GM20000 (cell line): ENCODE measurements around the gene KIAA0586.
"Not testable (repeated sequence)": the region's sequence is repeated elsewhere in the genome, so short reads cannot be mapped to it uniquely, and the experiment has no call there.

Experiments used
- DNase-seq: peaks from one replicate; pipeline ENCODE4 v3.0.0; 2012; ENCODE audit warnings: low spot score
- CTCF ChIP-seq: IDR thresholded peaks from 2 replicates; pipeline ENCODE4 v1.5.1; 2012; ENCODE audit warnings: mild to moderate bottlenecking, control low read depth; ENCODE audit errors: extremely low read depth, missing control alignments

Gene KIAA0586

GRCh38 chr14:58484176-58484575 is 56.7 kb downstream of the KIAA0586 start:
- TF ChIP-seq CTCF, result no peak
- DNase-seq, result no peak

GRCh38 chr14:58488550-58488949 is 61.0 kb downstream of the KIAA0586 start:
- no peak for TF ChIP-seq CTCF
- peak; percentile 5 for DNase-seq

GRCh38 chr14:58491593-58491992 is 64.1 kb downstream of the KIAA0586 start:
- no peak for DNase-seq
- no peak for TF ChIP-seq CTCF

GRCh38 chr14:58492044-58492443 is 64.5 kb downstream of the KIAA0586 start:
- no peak for TF ChIP-seq CTCF
- no peak for DNase-seq

- peak; percentile 26 for DNase-seq
These were observed 73.8 kb downstream of the KIAA0586 start for GRCh38 chr14:58501214-58501816.

GRCh38 chr14:58513272-58513671 is 85.8 kb downstream of the KIAA0586 start:
- no peak for TF ChIP-seq CTCF
- DNase-seq, result no peak

More at GRCh38 chr14:58501214-58501816, 73.8 kb downstream of the KIAA0586 start:
- TF ChIP-seq CTCF, result peak; percentile 80

GRCh38 chr14:58517592-58517991 is 90.1 kb downstream of the KIAA0586 start:
- DNase-seq, result no peak

GRCh38 chr14:58525691-58526090 is 98.2 kb downstream of the KIAA0586 start:
- not testable (repeated sequence) for DNase-seq

More at GRCh38 chr14:58517592-58517991, 90.1 kb downstream of the KIAA0586 start:
- no peak for TF ChIP-seq CTCF
